ENCODE measurements around the gene TSPAN4.

The TSPAN4 gene

DNA sequence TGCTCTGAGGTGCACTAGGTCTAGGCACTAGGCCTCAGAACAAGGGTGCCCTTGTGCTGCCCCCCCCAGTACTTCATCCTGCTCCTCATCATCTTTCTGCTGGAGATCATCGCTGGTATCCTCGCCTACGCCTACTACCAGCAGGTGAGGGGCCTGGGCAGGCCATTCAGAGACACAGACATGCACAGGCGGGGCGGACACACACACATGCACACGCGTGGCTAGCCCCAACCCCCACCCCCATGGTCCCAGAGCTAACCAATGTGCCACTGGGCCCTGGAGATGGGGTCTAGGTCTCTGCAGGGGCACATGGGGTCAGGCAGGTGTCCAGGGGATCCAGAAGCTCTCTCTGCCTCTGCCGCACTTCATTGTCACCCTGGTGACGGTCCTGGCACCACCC is 6.0 kb upstream of the TSPAN4 start:
- DNase-seq: no peak

DNA sequence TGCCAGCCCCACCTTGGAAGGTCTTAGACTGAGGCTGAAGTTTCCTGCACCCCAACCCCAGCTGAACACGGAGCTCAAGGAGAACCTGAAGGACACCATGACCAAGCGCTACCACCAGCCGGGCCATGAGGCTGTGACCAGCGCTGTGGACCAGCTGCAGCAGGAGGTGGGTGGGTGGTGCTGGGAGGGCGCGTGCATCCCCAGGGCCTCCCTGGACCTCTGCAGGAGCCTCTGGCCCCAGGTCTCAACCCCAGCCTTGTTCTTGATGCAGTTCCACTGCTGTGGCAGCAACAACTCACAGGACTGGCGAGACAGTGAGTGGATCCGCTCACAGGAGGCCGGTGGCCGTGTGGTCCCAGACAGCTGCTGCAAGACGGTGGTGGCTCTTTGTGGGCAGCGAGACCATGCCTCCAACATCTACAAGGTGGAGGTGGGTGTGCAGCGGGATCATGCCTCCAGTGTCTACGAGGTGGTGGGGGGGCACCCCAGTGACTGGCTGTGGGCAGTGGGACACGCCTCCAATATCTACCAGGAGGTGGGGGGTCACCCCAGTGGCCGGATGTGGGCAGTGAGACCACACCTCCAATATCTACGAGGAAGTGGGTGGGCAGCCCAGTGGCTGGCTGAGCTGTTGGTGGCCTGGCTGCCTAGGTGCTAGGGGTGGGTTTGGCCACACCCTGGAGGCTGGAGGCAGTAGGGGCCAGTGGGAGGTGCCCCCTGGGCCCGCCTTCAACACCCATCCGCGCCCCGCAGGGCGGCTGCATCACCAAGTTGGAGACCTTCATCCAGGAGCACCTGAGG is 5.3 kb upstream of the TSPAN4 start:
- no peak for DNase-seq

GRCh38 chr11:837990-838307 is 4.7 kb upstream of the TSPAN4 start:
- no peak for DNase-seq

GRCh38 chr11:838441-839279 is 4.0 kb upstream of the TSPAN4 start:
- DNase-seq: no peak

DNA sequence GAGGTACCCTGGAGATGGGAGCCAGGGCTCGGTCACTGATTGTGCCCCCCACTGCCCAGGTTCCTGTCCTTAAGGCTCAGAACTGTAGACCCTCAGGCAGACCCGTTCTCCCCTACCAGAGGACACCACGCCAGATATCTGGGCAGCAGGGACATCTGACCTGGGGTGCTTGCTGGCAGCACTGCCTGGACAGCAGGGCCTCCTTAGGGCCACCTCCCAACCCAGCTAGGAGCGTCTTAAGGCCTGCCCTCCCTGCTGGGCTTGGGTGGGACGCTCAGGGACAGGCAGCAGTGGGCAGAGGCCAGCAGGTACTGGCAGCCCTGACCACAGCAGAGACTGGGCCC is 3.4 kb upstream of the TSPAN4 start:
- no peak for DNase-seq

DNA sequence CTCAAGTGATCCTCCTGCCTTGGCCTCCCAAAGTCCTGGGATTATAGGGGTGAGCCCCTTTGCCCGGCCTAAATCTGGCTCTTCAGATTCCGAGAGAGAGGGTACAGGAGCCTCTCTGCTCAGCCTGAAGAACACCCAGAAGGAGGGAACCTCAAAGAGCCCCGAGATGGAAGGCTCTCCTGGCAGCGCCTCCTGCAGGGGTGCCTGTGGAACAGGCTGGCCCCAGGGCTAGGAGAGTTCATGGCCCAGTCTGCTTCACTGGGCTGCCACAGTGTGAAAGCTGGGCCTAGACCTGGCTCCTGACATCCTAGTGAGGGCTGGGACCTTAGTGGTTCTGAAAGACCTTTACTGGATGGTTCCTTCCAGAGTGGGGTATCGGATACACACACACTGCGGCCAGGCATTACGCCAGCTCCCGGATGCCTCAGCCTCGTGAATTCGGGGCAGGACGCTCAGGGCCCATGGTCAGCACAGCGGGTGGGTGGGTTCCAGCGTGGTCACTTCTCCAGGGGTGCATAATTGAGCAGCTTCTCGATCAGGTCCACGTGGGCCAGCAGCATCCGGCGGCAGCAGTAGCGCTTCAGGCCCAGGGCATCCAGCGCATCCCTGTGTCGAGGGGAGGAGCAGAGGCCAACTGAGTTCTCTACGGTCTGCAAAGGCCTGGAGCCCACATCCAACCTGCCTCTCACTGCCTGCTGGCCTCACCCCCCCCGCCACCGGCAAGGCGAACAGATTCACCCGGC is 2.6 kb upstream of the TSPAN4 start:
- no peak for DNase-seq

- no peak for DNase-seq
Observed at GRCh38 chr11:841981-842369, 677 bp upstream of the TSPAN4 start.

DNA sequence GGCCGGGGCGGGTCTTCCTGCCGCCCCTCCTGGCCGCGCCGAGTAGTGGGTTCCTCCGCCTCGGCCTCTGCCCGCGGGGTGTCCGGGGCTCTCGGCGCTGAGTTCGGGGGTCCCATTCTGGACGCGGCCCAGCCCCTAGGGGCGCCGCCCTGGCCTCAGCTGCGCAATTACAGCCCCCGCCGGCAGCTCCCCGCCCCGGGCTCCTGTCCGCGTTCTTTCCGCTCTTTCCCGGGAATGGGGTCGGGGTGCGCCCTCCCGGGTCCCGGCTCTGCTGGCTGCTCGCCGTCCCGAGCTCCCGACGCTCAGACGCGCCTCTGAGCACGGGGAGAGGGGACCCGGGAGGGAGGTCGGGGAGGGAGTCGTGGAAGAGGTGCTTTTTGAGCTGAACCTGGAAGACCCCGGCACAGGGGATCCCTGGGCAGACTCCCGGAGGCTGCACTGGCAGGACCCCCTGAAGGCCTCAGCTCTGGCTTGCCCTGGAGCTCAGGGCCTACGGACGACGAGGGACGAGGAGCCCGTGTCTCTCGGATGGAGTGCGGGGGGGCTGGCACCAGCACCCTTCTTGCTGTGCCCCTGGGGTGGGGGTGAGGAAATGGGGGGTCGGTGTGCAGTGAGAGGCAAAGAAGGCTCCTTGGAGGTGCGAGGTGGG is 558 bp downstream of the TSPAN4 start:
- no peak for DNase-seq

DNA sequence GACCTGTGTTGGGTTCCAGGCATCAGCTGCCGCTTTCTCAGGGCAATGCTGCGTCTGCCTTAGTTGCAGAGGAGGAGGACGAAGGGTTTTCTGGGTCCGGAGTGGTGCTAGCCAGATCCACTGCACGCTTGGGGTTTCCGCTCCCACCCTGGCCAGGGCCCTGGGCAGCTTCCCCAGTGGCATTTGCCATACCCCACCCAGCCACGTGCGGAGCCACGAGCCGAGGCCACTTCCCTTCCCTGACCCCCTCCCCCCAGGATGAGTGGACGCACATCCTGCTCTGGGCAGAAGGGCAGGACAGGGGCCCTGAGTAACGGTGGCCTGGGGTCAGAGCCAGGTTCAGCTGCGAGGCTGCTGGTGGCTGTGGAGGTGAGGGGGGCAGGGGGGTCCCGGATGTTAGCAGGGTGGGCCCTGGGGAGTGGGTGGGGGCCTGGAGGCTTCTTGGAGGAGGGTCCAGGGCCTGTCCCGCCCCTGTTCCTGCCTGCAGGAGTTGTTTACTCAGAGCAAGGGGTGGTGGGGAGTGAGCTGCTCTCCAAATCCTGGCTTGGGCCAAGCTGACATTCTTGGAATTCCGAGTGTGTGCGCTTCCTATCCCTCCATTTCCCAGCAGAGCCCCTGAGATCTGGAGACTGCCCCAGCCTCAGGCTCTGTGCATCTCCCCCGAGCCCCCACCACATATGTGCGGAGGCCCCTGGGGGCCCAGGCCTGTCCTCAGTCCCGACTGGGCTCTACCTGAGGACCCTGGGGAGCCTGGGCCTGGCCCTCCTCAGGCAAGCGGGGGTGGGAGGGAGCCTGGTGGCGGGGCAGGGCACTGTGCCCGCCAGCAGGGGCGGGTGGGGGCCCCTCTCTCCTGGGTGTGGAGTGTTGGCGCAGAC is 1.4 kb downstream of the TSPAN4 start:
- peak; percentile 97 for DNase-seq

DNA sequence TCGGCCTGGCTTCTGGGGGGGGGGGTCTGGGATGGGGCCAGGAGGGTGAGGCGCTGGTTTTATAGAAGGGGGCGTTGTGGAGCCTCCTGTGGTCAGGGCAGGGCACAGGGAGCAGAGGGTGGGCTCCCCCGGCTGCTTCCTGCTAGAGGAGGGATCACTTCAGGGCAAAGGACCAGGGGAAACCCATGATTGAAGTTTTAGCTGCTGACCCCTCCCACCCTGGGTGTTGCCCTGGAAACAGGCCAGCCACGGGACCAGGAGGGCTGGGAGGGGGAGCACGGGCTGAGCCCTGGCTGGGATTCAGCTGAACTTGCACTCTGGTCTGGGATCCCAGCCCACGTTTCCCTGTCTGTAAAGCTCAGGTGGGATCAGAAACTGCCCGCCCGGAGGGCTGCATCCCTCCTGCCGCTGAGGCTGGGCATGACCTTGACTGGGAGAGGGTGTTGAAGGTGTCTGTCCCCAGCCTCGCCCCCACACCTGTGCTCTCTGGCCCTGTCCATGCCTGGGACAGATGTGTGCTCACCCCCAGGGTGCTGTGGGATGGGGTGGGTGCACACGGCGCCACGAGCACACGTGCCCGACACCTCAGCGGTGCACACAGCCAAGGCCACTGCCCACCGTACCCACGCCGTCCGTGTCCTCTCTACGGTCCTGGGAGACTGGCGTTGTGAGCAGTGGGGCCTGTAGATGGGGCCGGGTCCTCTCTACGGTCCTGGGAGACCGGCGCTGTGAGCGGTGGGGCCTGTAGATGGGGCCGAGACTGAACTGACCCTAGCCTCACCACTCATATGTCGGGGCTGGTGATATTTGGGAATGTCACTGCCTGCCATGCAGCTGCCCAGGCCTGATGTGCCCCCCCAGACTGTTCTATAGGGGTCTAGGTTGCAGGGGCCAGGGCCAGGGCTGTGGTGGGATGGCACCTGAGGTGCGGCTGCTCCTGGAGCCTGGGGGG is 2.3 kb downstream of the TSPAN4 start:
- DNase-seq: peak; percentile 90

DNA sequence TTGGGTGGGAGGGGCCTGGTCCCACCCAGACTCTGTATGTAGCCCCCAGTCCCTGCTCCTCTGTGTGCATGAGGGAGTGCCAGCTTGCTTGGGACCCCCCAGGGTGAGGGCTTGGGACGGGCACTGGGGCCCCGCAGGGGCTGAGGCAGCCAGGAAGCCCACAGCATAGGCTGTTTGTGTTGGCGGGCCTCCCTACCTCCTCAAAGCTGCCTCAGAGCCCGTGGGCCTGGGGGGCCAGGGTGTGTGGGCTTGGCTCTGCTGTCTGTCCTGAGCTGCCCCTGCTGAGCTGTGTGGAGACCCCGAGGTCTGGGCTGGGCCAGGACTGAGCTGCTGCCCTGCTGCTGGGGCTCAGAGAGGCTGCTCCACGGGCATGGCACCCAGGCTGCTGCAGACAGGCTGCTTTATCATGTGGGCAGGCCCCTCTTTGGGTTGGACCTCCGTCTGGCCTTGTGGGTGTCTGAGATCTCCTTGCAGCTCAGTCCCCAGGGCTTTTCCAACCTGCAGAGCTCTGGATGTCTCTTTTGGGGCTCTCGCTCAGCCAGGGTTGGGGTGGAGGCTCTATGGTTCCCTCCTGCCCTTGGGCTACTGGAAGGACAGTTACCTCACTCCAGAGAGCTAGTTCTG is 3.3 kb downstream of the TSPAN4 start:
- peak; percentile 77 for DNase-seq

DNA sequence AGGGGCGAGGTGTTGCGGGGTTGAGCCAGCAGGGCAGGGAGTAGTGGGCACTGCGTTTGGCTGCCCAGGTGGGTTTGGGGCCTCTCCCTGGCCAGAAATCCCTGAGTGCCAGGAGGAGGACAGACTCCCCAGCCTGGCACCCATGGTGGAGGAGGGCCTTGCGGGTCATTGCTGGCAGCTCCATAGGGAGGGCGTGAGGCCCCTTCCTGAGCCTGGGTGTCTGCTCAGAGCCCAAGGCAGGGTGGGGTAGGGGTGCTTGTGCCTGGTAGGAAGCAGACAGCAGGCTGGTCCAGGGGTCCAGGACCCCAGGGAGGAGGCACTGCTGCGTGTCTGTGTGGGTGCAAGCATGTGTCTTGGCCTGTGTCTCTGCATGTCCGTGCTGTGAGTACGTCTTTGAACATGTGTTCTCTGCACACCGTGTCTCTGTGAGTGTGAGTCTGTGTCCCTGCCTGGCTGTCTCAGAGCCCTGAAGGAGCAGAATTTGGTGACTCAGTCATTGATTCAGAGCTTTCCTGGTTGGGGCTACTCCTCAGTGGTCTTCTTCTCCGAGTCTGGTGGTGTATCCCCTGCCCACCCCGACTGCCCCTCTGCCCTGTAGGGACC is 3.9 kb downstream of the TSPAN4 start:
- peak; percentile 51 for DNase-seq

DNA sequence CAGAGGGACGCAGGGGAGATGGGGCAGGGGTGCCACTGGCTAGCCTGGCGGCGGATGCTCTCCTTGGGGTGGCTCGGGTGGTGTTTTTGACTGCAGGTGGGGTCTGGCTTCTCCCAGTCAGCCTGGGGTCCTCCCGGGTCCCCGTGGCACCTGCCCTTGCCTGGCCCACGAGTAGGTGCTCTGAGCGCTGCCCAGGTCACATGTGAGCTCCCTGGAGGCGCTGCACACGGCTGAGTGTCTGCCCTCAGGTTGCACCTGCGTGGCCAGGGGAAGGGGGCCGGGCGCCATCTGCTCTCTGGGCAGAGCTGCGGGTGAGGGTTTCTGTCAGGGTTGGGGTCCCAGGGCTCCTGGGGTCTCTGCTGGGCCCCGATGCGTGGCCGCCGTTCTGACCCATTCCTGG is 5.2 kb downstream of the TSPAN4 start:
- no peak for DNase-seq

- DNase-seq: peak; percentile 38
Observed at GRCh38 chr11:848380-848931, 5.8 kb downstream of the TSPAN4 start.

DNA sequence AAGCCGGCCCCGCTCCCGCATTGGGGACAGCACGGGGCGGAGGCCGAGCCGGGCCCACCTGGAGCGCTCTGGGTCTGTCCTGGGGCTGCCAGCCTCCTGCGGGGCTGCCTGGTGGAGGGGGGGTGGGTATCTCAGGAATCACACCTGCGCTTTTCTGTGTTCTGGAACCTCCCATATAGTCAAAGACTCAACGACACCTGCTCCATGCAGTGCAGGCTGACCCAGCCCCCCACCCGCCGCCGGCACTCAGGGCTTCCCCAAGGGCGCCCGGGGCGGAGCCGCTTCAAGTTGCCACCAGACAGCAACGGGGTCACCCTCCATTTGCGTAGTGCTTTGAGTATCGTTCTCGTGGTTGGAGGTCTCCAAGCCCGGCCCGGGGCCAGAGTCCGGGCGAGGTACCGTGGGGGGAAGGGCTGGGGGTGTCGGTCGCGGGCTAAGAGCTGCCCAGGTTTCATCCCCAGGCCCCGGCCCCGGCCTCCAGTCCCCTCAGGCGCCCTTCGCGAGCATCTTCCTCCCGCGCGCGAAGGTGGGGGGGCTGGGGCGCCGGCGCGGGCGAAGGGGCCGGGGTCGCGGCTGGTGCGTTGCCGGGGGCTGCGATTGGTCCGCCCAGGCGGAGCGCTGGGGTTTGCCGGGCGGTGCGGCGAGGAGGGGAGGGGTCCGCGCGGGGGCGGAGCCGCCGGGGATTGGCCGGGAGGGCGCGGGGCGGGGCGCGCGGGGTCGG is 6.6 kb downstream of the TSPAN4 start:
- no peak for DNase-seq

- DNase-seq: no peak
Observed at GRCh38 chr11:849951-850774, 7.5 kb downstream of the TSPAN4 start.

DNA sequence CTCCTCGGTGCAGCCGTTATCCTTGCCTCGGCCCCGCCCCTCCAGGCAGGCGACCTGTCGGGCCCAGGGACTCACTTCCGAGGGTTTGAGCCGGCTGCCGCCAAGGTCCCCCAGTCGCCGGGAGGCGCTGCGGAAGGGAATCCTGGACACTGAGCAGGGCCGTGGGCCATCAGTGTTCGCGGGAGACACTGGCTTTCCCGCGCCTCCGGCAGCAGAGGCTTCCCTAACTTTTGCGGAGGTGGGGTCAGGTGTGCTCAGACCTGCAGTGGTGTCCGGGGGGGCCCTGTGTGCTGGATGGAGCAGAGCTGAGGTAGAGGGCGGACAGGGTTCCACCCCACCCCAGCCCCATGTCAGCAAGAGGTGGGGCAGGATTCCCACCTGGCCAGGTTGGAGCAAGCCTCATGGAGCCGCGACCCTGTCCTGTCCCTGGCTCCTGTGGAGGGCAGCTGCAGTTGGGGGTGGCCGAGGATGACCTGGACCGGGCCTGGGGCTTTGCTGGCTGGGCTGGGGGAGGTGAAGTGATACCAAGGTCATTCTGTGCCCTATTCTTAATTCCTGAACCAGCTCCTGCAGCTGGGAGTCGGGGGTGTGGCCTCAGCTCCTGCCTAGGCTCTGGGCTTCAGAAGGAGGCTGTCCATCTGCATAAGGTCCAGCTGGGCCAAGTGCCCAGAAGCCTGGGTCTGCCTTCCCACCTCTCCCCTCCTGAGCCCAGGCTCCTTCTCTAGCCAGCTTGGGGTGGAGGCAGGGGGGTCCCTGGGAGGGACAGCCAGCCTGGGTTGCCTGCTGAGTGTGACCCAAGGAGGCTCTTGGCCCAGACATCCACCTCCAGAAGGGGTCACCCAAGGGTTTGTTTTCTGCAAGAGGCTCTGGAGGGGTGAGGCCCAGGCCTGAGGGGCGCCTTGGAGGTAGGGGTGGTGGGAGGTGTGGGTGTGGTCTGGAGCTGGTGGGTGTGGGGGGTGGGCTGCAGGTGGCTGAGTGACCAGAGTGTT is 8.4 kb downstream of the TSPAN4 start:
- no peak for DNase-seq

Measured in fibroblast of skin of back (primary cell).